Caco-2 (cell line): Measurements from ENCODE around the gene PBX2. TPM values are rescaled to one million over a fixed set of nuclear protein-coding genes. Genes with fewer than 3 reads are reported as not detected.
A peak's percentile ranks its signal among the peaks of the same experiment; 100 is the strongest.

Experiments
- BruUV-seq: library from RNA; stranded (reverse); fragments of 400-500 nt; replicated peaks from 2 replicates; lab custom pipeline; 2021; lab: Mats Ljungman, UMichigan
- CTCF ChIA-PET: fragments of 300-600 bp; sonication (Branson Sonifier 250); formaldehyde crosslinking; loops from one replicate; lab custom pipeline; 2022; ENCODE audit warnings: antibody characterized with exemption; lab: Charles Lee
- POLR2A ChIA-PET: fragments of 300-600 bp; sonication (Branson Sonifier 250); formaldehyde crosslinking; loops from one replicate; lab custom pipeline; 2022; ENCODE audit warnings: antibody characterized with exemption; lab: Charles Lee
- DNase-seq, 2 experiments: peaks; one replicate each; pipeline versions ENCODE4 v3.0.0 to v3.0.0-alpha.2; 2020 to 2022
- H3K27me3 ChIP-seq: replicated peaks from 2 replicates; pipeline ENCODE4 v1.6.0; 2011; ENCODE audit warnings: low read length; ENCODE audit not compliant: control insufficient read depth, insufficient read depth
- H3K36me3 ChIP-seq: 2 replicates; pipeline ENCODE4 v1.5.1; 2011; ENCODE audit warnings: low read length; ENCODE audit not compliant: control insufficient read depth, insufficient read depth
- H3K4me1 ChIP-seq: fragments of 250-450 bp; sonication (Bioruptor Pico); 2 replicates; pipeline ENCODE4 v1.5.1; 2020; ENCODE audit warnings: mild to moderate bottlenecking
- H3K4me3 ChIP-seq: 2 replicates; pipeline ENCODE4 v1.5.1; 2011; ENCODE audit warnings: low read depth, mild to moderate bottlenecking, control low read depth, low read length
- H3K9me3 ChIP-seq: fragments of 250-450 bp; sonication (Bioruptor Pico); 2 replicates; pipeline ENCODE4 v1.5.1; 2020; ENCODE audit warnings: mild to moderate bottlenecking, moderate library complexity
- H3K27ac Mint-ChIP-seq: one replicate; pipeline ENCODE4 v1.8.0; 2022; ENCODE audit warnings: mixed read lengths; ENCODE audit not compliant: unreplicated experiment
- H3K27me3 Mint-ChIP-seq: one replicate; pipeline ENCODE4 v1.8.0; 2022; ENCODE audit warnings: mixed read lengths; ENCODE audit not compliant: insufficient read depth, unreplicated experiment
- H3K36me3 Mint-ChIP-seq: one replicate; pipeline ENCODE4 v1.8.0; 2022; ENCODE audit warnings: mild to moderate bottlenecking, mixed read lengths; ENCODE audit not compliant: insufficient read depth, unreplicated experiment
- H3K4me1 Mint-ChIP-seq: one replicate; pipeline ENCODE4 v1.8.0; 2022; ENCODE audit warnings: low read depth, mixed read lengths; ENCODE audit not compliant: unreplicated experiment
- H3K4me3 Mint-ChIP-seq: one replicate; pipeline ENCODE4 v1.8.0; 2022; ENCODE audit warnings: mild to moderate bottlenecking, moderate library complexity, mixed read lengths; ENCODE audit not compliant: unreplicated experiment
- H3K9me3 Mint-ChIP-seq: one replicate; pipeline ENCODE4 v1.8.0; 2022; ENCODE audit warnings: mixed read lengths; ENCODE audit not compliant: unreplicated experiment
- CTCF ChIP-seq, 2 experiments: fragments of 200-600 bp in 1 of 2; IDR thresholded peaks; 1 replicate in 1 of 2; 2 replicates in 1 of 2; pipeline versions ENCODE4 v1.5.1 to v1.8.0; 2011 to 2022; ENCODE audit warnings: antibody characterized with exemption in 1 of 2, control low read depth in 1 of 2, inconsistent platforms in 1 of 2, low read depth in 1 of 2, low read length in 1 of 2, mild to moderate bottlenecking in 1 of 2, moderate library complexity in 1 of 2; ENCODE audit not compliant: insufficient read depth in 1 of 2, severe bottlenecking in 1 of 2, unreplicated experiment in 1 of 2
- intact Hi-C: fragments of 100-400 bp; cut with micrococcal nuclease; formaldehyde crosslinking; loops from one replicate; pipeline ENCODE4 v1.10.0; 2022; ENCODE audit not compliant: unreplicated experiment
- total RNA-seq: library from RNA; stranded (reverse); gene quantifications from 2 replicates; pipeline ENCODE4 v1.2.3, GENCODE V29; 2022

Gene PBX2
- total RNA-seq, 1 experiment from 2014 or later, result 96.3 TPM

GRCh38 chr6:32151181-32151862 lies 38.7 kb downstream of the PBX2 start:
- ChIA-PET POLR2A (no interaction called here), CTCF (interaction anchor here (1.0 kb wide), 1 partner anchor 44 kb away, joined by 3 read pairs; no protein-coding TSS in a partner anchor)
- Mint-ChIP-seq H3K4me1 (peaks cover 28% of the 10 kb centered on the region), H3K27ac (peak overlapping the region; percentile 96), H3K9me3 (no peaks in the 10 kb centered on the region), H3K36me3 (peaks cover 28% of the 10 kb centered on the region), H3K27me3 (no peaks in the 10 kb centered on the region), H3K4me3 (peak overlapping the region; percentile 26)
- Histone ChIP-seq H3K4me1 (peaks cover 40% of the 10 kb centered on the region), H3K4me3 (no peak overlapping the region), H3K27me3 (no peaks in the 10 kb centered on the region), H3K36me3 (peaks cover 1% of the 10 kb centered on the region; the same call in 1 of the 2 replicates), H3K9me3 (no peaks in the 10 kb centered on the region)
- intact Hi-C loops, result no loop called here
- no peak for DNase-seq
- no TSS peak for BruUV-seq
- TF ChIP-seq CTCF (IDR thresholded peaks at IDR 0.05; ENCODE audit: insufficient read depth in 1 of 2, low read depth in 1 of 2, low read length in 1 of 2, severe bottlenecking in 1 of 2, unreplicated experiment in 1 of 2), result no peak

GRCh38 chr6:32149932-32150870 lies 39.8 kb downstream of the PBX2 start:
- H3K4me1 Mint-ChIP-seq, result peaks cover 36% of the 10 kb centered on the region
- H3K4me1 ChIP-seq, result peaks cover 46% of the 10 kb centered on the region
- intact Hi-C loops, result no loop called here
- H3K4me3 Mint-ChIP-seq, result peak overlapping the region; percentile 26
- peak overlapping the region; percentile 96 for H3K27ac Mint-ChIP-seq
- H3K4me3 ChIP-seq, result no peak overlapping the region
- no TSS peak for BruUV-seq
- no peak for DNase-seq
- ChIA-PET CTCF (no interaction called here), POLR2A (no interaction called here)
- no peaks in the 10 kb centered on the region for H3K36me3 ChIP-seq
- TF ChIP-seq CTCF (IDR thresholded peaks at IDR 0.05; ENCODE audit: insufficient read depth in 1 of 2, low read depth in 1 of 2, low read length in 1 of 2, severe bottlenecking in 1 of 2, unreplicated experiment in 1 of 2), result no peak
- no peaks in the 10 kb centered on the region for H3K27me3 ChIP-seq
- H3K9me3 ChIP-seq, result no peaks in the 10 kb centered on the region
- H3K27me3 Mint-ChIP-seq, result no peaks in the 10 kb centered on the region
- H3K36me3 Mint-ChIP-seq, result peaks cover 17% of the 10 kb centered on the region
- no peaks in the 10 kb centered on the region for H3K9me3 Mint-ChIP-seq

- Histone ChIP-seq H3K27me3 (no peaks in the 10 kb centered on the region), H3K9me3 (no peaks in the 10 kb centered on the region), H3K36me3 (no peaks in the 10 kb centered on the region), H3K4me1 (peaks cover 47% of the 10 kb centered on the region), H3K4me3 (no peak overlapping the region)
- intact Hi-C loops, result no loop called here
- H3K36me3 Mint-ChIP-seq, result peaks cover 7% of the 10 kb centered on the region
- H3K27me3 Mint-ChIP-seq, result no peaks in the 10 kb centered on the region
- H3K4me1 Mint-ChIP-seq, result peaks cover 36% of the 10 kb centered on the region
- H3K9me3 Mint-ChIP-seq, result no peaks in the 10 kb centered on the region
- POLR2A ChIA-PET, result no interaction called here
- CTCF ChIA-PET, result no interaction called here
- H3K4me3 Mint-ChIP-seq, result no peak overlapping the region
- no peak for DNase-seq
- H3K27ac Mint-ChIP-seq, result no peak overlapping the region
- BruUV-seq, result no TSS peak
- TF ChIP-seq CTCF (IDR thresholded peaks at IDR 0.05; ENCODE audit: insufficient read depth in 1 of 2, low read depth in 1 of 2, low read length in 1 of 2, severe bottlenecking in 1 of 2, unreplicated experiment in 1 of 2), result no peak
These were observed 40.8 kb downstream of the PBX2 start for GRCh38 chr6:32149092-32149755.
